HG03469 (cell line): Measurements from ENCODE around the gene PCGF1.

ENCODE experiments used
- ATAC-seq: cut with Tn5 transposase; IDR thresholded peaks from one replicate; pipeline ENCODE4 v1.9.1; 2021; ENCODE audit warnings: mild to moderate bottlenecking, moderate library complexity, moderate number of reproducible peaks; ENCODE audit not compliant: unreplicated experiment

Gene PCGF1

DNA sequence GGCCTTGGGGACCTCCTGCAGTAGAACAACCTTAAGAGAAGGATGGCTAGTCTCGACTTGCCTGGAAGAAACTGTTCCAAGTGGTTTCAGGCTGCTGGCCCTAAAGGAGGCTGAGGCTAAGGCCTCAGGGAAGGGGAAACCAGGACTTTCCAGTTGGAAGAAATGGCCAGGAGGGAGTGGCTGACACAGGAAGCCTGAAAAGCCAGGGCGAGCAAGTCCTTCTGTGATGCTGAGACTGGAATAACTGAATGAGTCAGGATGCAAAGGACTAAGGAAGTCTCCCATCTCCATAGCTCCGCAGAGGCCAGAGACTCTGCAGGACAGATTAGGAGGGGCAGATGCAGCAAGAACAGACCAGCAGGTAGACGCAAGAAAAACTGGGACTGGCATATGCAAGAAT is 29.6 kb upstream of the PCGF1 start:
- no peak for ATAC-seq

- no peak for ATAC-seq
These were observed 28.9 kb upstream of the PCGF1 start for GRCh38 chr2:74536166-74536950.

GRCh38 chr2:74535440-74535965 is 28.0 kb upstream of the PCGF1 start:
- no peak for ATAC-seq

DNA sequence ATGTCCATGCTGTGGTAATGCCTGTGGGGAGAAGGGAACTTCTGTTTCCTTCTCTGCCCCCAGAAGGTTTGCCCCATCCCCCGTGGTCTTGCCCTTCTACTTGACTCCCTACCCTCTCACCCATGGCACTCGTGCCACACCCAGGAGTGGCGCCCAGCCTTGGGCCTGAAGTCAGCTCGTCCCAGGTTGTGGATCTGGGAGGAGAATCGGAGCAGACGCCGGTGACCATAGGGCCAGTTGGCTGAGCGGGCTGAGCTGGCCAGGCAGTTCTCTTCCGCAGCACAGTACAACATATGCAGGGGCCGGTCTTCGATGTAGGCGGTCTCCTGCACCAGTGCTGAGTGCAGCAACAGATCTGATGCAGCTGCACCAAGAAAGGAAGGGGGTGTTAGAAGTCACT is 26.9 kb upstream of the PCGF1 start:
- ATAC-seq = no peak

DNA sequence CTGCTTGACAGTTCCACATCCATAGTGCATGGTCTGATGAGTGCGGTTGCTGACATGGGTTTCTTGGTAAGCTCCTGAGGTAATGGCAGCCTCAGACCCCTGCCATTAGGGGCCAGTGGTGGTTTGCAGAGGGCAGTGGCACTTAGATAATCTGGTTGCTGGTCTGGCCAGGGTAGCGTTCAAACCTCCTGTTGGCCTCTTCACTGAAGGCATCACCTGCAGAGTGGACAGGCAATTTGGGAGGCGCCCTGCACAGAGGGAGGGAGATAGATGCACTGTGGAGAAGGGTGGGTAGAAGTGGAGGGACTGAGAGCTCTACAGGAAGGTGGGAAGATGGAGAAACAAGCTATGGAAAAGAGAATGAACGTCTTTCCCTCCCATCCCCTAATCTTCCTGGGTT is 26.0 kb upstream of the PCGF1 start:
- no peak for ATAC-seq

GRCh38 chr2:74532222-74532621 is 24.7 kb upstream of the PCGF1 start:
- ATAC-seq = no peak

DNA sequence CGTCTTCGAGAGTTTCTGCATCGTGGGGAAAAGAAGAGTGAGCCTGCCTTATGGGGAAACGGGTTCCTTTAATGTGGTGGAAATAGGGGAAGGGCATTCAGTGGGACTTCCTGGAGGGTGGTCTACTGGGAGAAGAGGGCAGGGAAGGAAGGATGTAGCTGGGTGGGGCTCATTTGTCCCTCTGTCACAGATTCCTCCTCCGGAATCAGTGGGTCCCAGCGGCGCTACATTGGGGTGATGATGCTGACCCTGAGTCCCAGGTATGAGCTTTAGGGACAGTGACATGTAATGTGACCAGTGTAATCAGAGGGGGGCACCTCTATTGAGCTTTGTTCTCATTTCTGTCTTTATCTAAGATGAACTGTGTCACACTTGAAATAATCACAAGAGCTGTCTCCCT is 24.2 kb upstream of the PCGF1 start:
- no peak for ATAC-seq

DNA sequence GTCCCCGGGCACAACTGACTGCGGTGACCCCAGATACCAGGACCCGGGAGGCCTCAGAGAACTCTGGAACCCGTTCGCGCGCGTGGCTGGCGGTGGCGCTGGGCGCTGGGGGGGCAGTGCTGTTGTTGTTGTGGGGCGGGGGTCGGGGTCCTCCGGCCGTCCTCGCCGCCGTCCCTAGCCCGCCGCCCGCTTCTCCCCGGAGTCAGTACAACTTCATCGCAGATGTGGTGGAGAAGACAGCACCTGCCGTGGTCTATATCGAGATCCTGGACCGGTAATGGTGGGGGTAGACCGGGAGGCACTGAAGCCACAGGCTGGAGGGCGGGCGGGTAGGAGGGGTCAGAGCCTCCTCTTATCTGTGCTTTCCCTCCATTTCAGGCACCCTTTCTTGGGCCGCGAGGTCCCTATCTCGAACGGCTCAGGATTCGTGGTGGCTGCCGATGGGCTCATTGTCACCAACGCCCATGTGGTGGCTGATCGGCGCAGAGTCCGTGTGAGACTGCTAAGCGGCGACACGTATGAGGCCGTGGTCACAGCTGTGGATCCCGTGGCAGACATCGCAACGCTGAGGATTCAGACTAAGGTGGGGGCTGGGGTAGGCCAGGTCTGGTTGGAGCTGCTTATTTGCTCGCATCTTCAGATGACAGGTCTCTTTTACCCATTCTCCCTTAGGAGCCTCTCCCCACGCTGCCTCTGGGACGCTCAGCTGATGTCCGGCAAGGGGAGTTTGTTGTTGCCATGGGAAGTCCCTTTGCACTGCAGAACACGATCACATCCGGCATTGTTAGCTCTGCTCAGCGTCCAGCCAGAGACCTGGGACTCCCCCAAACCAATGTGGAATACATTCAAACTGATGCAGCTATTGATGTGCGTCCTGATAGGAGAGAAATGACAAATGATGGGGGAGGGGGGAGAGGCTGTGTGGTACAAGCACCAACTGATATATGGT is 23.0 kb upstream of the PCGF1 start:
- peak; percentile 17 for ATAC-seq

DNA sequence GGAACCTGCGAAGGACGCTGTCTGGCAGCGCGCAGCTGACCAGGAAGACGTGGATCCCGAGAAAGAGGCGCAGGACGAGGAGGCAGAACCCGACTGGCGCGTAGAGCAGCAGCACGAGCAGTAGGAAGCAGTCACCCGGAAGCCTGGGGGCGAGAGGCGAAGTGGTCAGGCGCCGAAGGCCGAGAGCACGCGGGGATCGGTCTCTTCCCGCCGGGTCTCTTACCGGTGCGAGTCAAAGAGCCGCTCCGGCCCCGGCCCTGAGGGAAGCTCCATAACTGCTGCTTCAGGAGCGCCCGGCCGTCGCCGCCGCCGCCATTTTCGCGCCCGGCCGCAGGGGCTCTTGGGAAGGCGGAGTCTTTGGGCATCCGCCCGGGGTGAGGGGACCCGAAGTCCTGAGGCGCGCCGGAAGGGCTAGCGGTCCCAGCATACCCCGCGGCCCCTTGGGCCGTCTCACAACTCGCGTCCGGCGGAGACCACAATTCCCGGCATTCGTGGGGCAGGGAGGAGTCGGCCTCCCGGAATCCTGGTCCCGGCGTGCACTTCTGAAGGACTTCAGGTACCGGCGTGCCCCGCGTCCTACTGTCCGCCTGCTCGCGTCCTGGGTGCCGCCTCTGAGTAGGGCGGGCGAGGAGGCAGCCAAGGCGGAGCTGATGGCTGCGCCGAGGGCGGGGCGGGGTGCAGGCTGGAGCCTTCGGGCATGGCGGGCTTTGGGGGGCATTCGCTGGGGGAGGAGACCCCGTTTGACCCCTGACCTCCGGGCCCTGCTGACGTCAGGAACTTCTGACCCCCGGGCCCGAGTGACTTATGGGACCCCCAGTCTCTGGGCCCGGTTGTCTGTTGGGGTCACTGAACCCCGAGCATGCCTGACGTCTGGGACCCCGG is 22.1 kb upstream of the PCGF1 start, which contains the start of the genes AUP1 and HTRA2:
AUP1 (minus strand) TSS at position 350 of the 882 bp plus-strand sequence; CDS start at position 273, 77 bp downstream.
HTRA2 (plus strand) TSS at position 577 of the 882 bp plus-strand sequence; CDS start at position 651, 74 bp downstream.
- peak; percentile 75 for ATAC-seq

DNA sequence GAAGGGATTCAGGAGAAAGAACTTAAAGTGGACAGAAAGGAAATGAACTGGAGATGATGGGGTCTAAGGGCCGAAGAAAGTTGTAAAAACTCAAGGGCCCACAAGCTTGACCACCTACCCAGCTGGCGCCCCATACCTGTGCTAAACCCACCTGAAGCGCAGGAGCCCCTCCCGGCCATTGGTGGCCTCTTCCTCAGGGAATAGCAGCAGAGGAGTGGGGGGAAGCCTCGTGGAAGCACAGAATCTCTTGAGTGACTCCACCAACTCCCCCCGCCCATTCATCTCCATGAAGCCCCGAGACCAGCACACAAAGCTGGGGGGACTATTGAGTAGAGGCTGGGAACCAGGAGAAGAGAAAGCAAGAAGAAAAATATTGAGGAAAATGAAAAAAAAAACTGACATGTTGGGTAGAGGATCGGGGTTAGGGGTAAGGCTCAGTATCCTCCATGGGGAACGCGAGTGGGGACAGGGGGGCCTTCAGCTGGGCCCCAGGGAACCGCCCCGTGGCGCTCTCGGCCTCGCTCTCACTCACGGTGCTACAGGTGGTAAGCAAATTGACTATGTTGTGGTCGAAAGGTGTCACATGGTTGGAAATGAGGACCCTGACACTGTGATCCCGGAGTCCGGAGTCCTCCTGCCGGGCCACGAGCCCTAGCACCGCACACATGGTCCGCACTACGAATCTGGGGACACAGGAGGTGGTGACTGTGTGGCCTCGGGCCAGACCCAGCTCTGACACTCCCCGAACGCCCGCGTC is 21.3 kb upstream of the PCGF1 start:
- peak; percentile 1 for ATAC-seq

DNA sequence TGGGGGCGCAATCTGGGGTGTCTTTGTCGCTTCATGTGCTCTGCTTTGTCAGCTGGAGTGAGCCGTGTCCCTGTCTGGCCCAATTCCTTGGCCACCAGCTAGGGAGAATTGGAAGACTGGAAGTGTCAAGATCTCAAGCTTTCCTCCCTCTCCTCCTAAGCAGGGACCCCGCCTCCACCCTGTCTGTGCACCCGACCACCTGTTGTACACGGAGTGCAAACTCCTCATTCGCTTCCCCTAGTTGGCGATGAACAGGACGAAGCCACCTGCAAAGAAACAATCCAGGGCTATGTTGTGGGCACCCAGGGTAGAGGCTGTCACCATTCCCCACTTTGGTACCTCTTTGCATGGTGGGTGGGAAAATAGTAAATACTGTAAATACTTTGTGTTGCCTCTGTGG is 20.2 kb upstream of the PCGF1 start:
- ATAC-seq = no peak

DNA sequence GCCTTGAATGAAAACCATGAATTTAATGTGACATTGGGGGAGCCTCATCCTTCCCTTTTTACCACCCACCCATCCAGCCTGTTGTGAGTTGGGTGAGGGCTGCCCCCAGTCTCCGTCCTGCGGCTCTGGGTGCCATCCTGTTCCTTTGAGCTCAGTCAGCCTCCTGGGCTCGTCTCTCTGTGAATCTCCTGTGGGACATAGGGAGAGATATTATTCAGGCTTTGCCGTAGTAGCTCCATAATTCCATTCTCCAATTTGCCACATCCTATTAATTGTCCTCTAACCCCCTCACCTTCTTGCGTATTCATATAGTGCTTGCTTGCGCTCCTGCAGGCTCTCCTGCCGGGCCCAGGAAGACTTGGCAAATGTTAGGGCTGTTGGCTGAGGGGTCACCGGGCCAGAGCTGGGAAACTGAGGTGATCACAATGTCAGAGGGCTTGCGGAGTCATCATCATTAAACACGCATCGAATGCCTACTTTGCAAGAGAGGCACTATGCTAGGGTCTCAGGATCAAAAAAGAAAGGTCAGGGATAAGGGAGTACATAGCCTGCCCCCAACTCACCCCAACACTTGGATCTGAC is 19.2 kb upstream of the PCGF1 start:
- ATAC-seq = no peak

GRCh38 chr2:74525717-74526648 is 18.5 kb upstream of the PCGF1 start, which contains the start of gene DQX1:
DQX1 (minus strand) TSS chr2:74526231; CDS start chr2:74525729, 502 bp downstream.
- ATAC-seq = no peak

- ATAC-seq = no peak
These were observed 17.6 kb upstream of the PCGF1 start for GRCh38 chr2:74524955-74525716.

DNA sequence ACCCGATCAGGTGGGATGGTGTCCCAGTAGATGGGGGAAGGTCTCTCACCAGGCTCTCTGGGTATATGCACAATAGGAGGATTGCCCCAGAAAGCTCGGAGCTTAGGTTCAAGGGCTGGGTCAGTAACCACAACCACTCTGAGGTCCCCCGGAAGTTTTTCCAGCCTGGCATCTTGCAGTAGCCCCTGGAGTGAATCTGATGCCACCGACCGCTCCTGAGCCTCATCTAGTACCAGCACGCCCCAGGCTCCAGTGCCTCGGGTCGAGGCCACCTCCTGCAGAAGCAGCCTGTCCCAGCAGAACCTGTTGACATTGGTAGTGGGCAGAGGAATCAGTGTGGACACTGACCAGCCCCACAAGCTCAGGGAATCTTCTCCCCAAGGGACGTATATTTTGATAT is 16.5 kb upstream of the PCGF1 start:
- ATAC-seq = no peak

- no peak for ATAC-seq
These were observed 15.0 kb upstream of the PCGF1 start for GRCh38 chr2:74522516-74522915.

DNA sequence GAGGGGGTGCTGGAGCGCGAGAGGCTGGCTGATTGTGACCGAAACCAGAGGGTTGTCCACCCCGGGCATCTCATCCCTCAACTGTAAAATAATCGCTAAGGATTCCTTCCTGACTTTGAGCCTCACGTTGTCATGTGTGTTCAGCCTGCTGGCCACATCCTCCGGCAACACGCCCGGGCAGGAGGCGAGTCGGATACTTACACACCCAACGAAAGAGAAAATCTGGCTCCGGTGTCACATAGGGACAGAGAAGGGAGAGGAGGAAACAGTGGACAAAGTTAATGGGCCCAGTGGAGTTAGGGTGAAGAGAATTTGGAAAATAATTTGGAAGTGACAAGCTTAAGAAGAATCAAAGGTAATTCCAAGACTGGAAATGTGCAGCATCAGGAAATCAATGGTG is 9.2 kb upstream of the PCGF1 start:
- ATAC-seq = no peak
